Coronary artery (tissue), 2 donors: ENCODE data around the gene FIBCD1.

Experiments used
- DNase-seq: peaks from one replicate; pipeline ENCODE4 v3.0.0-alpha.2; 2017; ENCODE audit warnings: low spot score
- H3K27ac ChIP-seq, 2 donors: fragments of 200-600 bp; sonication (generic); one replicate each; pipeline ENCODE4 v1.5.1; 2016 to 2019
- H3K4me3 ChIP-seq: fragments of 200-600 bp; sonication (generic); 2 replicates; pipeline ENCODE4 v1.5.1; 2016; ENCODE audit warnings: mild to moderate bottlenecking, moderate library complexity
- TF ChIP-seq, protein P1 (sequence below): fragments of 200-600 bp; sonication (generic); IDR thresholded peaks from one replicate; pipeline ENCODE4 v1.5.1; 2019; ENCODE audit warnings: antibody characterized with exemption

FIBCD1 gene

GRCh38 chr9:130881516-130881915 lies 57.5 kb downstream of the FIBCD1 start:
- no peak for DNase-seq
- no peak overlapping the region for H3K4me3 ChIP-seq
- TF ChIP-seq, protein P1, sequence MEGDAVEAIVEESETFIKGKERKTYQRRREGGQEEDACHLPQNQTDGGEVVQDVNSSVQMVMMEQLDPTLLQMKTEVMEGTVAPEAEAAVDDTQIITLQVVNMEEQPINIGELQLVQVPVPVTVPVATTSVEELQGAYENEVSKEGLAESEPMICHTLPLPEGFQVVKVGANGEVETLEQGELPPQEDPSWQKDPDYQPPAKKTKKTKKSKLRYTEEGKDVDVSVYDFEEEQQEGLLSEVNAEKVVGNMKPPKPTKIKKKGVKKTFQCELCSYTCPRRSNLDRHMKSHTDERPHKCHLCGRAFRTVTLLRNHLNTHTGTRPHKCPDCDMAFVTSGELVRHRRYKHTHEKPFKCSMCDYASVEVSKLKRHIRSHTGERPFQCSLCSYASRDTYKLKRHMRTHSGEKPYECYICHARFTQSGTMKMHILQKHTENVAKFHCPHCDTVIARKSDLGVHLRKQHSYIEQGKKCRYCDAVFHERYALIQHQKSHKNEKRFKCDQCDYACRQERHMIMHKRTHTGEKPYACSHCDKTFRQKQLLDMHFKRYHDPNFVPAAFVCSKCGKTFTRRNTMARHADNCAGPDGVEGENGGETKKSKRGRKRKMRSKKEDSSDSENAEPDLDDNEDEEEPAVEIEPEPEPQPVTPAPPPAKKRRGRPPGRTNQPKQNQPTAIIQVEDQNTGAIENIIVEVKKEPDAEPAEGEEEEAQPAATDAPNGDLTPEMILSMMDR = no peak
- H3K27ac ChIP-seq = no peak overlapping the region

GRCh38 chr9:130880599-130881220 lies 58.3 kb downstream of the FIBCD1 start:
- TF ChIP-seq, protein P1 = no peak
- DNase-seq = no peak
- H3K4me3 ChIP-seq = no peak overlapping the region
- H3K27ac ChIP-seq = no peak overlapping the region

DNA sequence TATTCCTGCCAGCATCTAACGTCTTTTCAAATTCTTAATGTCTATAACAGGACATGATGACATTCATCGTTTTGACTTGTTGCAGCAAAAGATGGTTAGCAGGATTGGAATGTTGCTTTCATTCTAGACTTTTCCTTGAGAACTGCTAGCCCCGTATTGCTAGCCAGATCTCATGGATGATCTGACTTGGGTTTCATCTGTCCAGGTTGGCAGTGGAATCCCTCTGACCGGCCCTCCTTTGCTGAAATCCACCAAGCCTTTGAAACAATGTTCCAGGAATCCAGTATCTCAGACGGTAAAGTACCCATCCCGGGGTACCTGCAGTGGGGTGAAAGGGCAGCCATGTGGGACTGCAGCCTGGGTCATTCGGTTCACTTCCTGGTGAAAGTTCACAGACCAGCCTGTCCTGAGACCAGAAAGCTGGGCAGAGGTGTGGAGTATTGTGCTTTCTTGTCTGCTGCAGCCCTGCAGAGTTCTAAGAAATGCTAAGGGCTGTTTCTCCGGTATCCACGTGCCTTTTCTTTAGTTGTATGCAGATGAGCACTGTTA lies 59.1 kb downstream of the FIBCD1 start:
- no peak overlapping the region for H3K4me3 ChIP-seq
- TF ChIP-seq, protein P1 = no peak
- H3K27ac ChIP-seq = no peak overlapping the region
- DNase-seq = no peak

GRCh38 chr9:130878295-130878694 lies 60.8 kb downstream of the FIBCD1 start:
- Histone ChIP-seq H3K4me3 (no peak overlapping the region), H3K27ac (no peak overlapping the region)
- TF ChIP-seq, protein P1 = no peak
- no peak for DNase-seq

GRCh38 chr9:130877300-130877699 lies 61.7 kb downstream of the FIBCD1 start:
- no peak for DNase-seq
- Histone ChIP-seq H3K4me3 (no peak overlapping the region), H3K27ac (no peak overlapping the region)

DNA sequence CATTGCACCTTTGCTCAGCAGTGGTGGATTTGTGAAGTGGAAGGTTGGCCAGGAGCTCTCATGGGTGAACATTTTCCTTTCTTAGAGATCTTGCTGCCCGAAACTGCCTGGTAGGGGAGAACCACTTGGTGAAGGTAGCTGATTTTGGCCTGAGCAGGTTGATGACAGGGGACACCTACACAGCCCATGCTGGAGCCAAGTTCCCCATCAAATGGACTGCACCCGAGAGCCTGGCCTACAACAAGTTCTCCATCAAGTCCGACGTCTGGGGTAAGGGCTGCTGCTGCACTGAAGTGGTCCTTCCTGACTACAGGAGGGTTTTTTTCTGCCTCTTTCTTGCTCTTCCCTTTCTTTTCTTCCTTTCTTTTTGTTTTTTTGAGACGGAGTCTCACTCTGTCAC lies 64.3 kb downstream of the FIBCD1 start:
- TF ChIP-seq, protein P1 = no peak
- H3K4me3 ChIP-seq = no peak overlapping the region
- DNase-seq = no peak
- H3K27ac ChIP-seq = peak overlapping the region in 1 of 2 donors; percentile 67

More at GRCh38 chr9:130877300-130877699, 61.7 kb downstream of the FIBCD1 start:
- TF ChIP-seq, protein P1 = no peak

- no peak for DNase-seq
- H3K27ac ChIP-seq = peak overlapping the region; percentile 21 to 67
- TF ChIP-seq, protein P1 = no peak
- H3K4me3 ChIP-seq = no peak overlapping the region
These were observed 65.1 kb downstream of the FIBCD1 start for GRCh38 chr9:130873966-130874365.
